Measurements from ENCODE around the gene NEDD4L.

NEDD4L gene

DNA sequence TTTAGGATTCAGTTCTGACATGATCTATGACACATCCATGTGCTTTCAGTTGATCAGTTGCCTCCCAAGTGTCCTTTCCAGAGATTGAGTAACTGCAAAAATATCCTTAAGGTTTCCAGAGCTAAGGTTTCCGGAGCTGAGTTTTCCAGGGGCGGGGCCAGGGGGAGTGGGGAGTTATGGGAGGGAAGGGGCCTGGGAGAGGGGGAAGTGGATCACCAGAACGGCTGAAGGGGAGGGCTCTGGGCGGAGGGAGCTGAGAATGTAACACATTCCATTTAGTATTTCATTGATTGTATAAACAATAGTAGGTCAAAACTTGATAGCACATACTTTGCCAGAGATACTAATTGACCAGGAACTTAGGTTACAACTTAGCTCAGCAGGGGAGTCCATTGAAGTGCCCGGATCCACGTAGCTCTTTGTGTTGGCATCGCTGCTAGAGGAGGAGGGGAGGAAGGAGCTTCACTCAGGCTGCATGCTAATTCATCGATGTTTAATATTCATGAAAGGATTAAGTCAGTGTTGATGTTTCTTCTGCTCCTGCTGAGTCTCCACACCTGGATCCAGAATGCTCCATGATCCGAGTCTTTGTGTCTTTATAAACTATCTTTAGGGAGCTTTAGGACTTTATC lies 295.1 kb downstream of the NEDD4L start:
- no peak for TF ChIP-seq CTCF (IDR thresholded peaks at IDR 0.05; ENCODE audit: borderline replicate concordance, insufficient read depth, low read depth, low read length)
- no peak overlapping the region for H3K4me3 ChIP-seq (ENCODE audit: low read depth, low read length)

GRCh38 chr18:58339890-58340289 lies 295.9 kb downstream of the NEDD4L start:
- TF ChIP-seq CTCF (IDR thresholded peaks at IDR 0.05; ENCODE audit: borderline replicate concordance, insufficient read depth, low read depth, low read length): no peak
- no peak overlapping the region for H3K4me3 ChIP-seq (ENCODE audit: low read depth, low read length)

DNA sequence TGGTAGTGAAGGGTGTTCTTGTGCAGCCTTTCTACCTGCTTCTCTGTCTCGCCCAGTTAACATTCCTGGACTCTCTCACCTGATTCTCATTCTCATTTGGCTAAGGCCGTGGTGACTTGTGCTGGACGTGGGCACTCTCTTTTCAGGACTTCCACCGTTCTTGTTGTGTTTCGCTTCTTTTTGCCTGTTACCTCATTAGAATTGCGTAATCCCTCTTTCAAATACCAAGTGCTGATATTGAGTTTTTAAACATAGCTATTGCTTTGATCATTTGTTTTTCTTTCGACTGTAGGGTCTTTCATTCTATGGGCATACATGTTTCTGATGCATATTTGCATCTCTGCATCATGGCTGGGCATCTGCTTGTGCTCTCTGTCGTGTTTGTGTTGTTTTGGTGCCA lies 297.9 kb downstream of the NEDD4L start:
- TF ChIP-seq CTCF (IDR thresholded peaks at IDR 0.05; ENCODE audit: borderline replicate concordance, insufficient read depth, low read depth, low read length): no peak

GRCh38 chr18:58344080-58344670 lies 300.1 kb downstream of the NEDD4L start:
- TF ChIP-seq CTCF (IDR thresholded peaks at IDR 0.05; ENCODE audit: borderline replicate concordance, insufficient read depth, low read depth, low read length): no peak
- H3K4me3 ChIP-seq (ENCODE audit: low read depth, low read length): no peak overlapping the region

More for the DNA sequence above, 297.9 kb downstream of the NEDD4L start:
- H3K4me3 ChIP-seq (ENCODE audit: low read depth, low read length): no peak overlapping the region

DNA sequence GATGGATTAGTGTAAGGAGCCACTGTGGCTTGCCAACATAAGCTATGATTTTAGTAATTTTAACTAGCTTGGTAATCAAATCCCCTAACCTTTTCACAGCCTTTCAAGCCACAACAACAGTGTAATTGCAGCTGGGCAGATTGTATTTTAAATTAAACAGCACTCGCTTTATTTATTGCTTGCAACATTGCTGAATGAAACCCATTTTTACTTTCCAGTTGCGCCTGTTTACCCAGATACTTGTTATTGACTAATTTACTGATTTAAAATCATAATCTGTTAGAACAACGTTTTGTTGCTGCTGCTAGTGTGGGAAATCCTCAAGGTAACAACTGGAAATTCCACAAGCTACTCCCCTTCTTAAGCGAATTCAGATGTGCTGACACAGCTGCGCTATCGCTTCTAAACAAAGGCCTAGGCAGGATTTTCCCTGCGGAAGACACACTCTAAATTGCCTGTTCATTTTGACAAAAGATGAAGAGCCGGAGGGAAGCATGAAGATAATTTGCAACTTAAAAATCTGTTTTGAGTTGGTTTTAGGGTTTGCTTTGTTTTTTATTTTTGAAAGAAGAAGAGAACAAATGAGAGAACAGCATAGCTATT lies 300.9 kb downstream of the NEDD4L start:
- no peak for TF ChIP-seq CTCF (IDR thresholded peaks at IDR 0.05; ENCODE audit: borderline replicate concordance, insufficient read depth, low read depth, low read length)
- H3K4me3 ChIP-seq (ENCODE audit: low read depth, low read length): no peak overlapping the region

GRCh38 chr18:58345875-58346274 lies 301.8 kb downstream of the NEDD4L start:
- no peak for TF ChIP-seq CTCF (IDR thresholded peaks at IDR 0.05; ENCODE audit: borderline replicate concordance, insufficient read depth, low read depth, low read length)
- H3K4me3 ChIP-seq (ENCODE audit: low read depth, low read length): no peak overlapping the region

- TF ChIP-seq CTCF (IDR thresholded peaks at IDR 0.05; ENCODE audit: borderline replicate concordance, insufficient read depth, low read depth, low read length): no peak
- no peak overlapping the region for H3K4me3 ChIP-seq (ENCODE audit: low read depth, low read length)
Observed at GRCh38 chr18:58347135-58347534, 303.1 kb downstream of the NEDD4L start.
